ENCODE measurements around the gene CCDC97.

Gene CCDC97

DNA sequence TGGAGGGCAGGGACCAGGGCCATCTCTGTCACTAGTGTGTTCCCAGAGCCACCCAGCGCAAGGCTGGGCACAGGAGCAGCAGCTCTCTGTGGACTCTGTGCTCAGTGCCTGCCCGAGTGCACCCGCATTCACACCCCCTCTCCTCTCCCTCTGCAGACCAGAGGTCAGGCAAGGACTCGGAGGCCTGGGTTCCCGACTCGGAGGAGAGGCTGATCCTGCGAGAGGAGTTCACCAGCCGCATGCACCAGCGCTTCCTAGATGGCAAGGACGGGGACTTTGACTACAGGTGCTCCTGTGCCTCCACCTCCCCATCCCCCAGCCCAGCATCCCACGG, 10.2 kb downstream of the CCDC97 start:
- Mint-ChIP-seq H3K4me1 (peaks cover 33% of the 10 kb centered on the region), H3K9me3 (peaks cover 2% of the 10 kb centered on the region), H3K27me3 (no peaks in the 10 kb centered on the region), H3K36me3 (peaks cover 34% of the 10 kb centered on the region), H3K27ac (no peak overlapping the region), H3K4me3 (no peak overlapping the region)
- no peak for DNase-seq (ENCODE audit: low spot score in 2 of 2)
- ATAC-seq (ENCODE audit: low read depth) = no peak

DNA sequence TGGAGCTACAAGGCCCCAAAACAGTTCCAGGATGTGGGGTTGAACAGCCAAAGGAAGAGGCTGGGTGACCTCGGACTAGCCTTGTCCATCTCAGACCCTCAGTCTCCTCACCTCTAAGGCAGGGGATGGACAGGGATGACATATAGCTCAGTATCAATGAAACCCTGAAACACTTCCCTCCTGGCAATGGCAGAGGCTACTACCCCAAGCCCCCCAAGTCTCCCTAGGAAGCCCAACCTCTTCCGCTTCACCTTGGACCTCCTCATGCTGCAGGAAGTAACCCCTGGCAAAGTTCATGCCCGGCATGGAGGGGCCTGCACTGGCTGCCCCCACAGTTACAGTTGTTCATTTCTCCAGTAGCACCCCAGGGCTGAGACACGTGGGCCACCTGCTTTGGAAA, 10.6 kb downstream of the CCDC97 start:
- no peak for DNase-seq (ENCODE audit: low spot score in 2 of 2)
- H3K36me3 Mint-ChIP-seq = peaks cover 34% of the 10 kb centered on the region

DNA sequence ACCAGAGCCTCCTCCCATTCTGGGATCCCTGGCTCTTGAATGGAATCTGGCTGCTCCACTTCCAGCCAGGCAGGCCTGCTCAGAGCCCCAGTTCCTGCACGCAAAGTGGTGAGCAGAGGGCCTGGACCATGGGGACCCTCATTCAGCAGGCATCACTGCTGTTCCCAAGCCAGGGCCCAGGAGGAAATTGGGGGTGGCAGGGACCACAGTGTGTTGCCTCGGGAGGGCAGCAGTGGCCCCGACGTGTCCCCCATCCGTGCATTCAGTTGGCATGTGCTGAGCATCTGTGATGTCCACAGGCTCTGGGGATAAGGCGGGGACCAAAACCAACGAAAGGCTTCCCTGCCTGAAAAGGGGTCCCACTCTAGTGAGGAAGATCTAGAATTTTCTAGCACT, 11.2 kb downstream of the CCDC97 start:
- Mint-ChIP-seq H3K4me3 (no peak overlapping the region), H3K36me3 (peaks cover 31% of the 10 kb centered on the region), H3K4me1 (peaks cover 40% of the 10 kb centered on the region), H3K27ac (peak overlapping the region; percentile 24), H3K27me3 (no peaks in the 10 kb centered on the region), H3K9me3 (peaks cover 2% of the 10 kb centered on the region)
- DNase-seq (ENCODE audit: low spot score in 2 of 2) (no peak), ATAC-seq (ENCODE audit: low read depth) (no peak)

More for the DNA sequence above, 10.6 kb downstream of the CCDC97 start:
- peak overlapping the region; percentile 24 for H3K27ac Mint-ChIP-seq
- H3K4me1 Mint-ChIP-seq = peaks cover 37% of the 10 kb centered on the region
- no peaks in the 10 kb centered on the region for H3K27me3 Mint-ChIP-seq
- no peak for ATAC-seq (ENCODE audit: low read depth)
- H3K4me3 Mint-ChIP-seq = no peak overlapping the region
- peaks cover 2% of the 10 kb centered on the region for H3K9me3 Mint-ChIP-seq

DNA sequence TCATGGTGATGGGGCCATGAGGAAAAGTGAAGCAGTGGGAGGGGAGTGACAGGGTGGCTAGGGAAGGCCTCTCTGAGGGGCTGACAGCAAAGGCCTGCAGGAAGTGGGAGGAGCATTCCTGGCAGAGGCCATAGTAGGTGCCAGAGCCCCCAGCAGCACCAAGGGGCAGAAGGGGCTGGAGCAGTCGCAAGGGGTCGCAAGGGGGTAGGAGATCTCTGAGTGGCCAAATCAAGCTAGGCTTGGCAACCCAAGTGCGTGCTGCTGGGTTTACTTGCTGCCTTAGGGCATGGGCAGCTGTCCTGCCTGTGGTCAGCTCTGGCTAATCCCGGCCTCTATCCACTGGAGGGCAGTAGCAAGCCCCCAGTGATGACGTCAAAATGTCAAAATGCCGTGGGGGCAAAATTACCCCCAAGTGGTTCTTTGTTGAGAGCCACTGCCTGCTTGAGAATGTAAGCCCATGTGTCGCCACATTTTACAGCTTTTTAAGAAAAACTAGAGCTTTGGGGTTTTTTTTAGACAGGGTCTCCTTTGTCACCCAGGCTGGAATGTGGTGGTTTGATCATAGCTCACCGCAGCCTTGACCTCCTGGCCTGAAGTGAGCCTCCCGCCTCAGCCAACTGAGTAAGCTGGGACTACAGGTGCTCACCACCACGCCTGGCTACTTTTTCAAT, 11.8 kb downstream of the CCDC97 start:
- no peaks in the 10 kb centered on the region for H3K27me3 Mint-ChIP-seq
- H3K36me3 Mint-ChIP-seq = peaks cover 26% of the 10 kb centered on the region
- H3K9me3 Mint-ChIP-seq = peaks cover 1% of the 10 kb centered on the region
- no peak for DNase-seq (ENCODE audit: low spot score in 2 of 2)
- ATAC-seq (ENCODE audit: low read depth) = no peak
- no peak overlapping the region for H3K4me3 Mint-ChIP-seq
- peak overlapping the region; percentile 89 for H3K27ac Mint-ChIP-seq
- H3K4me1 Mint-ChIP-seq = peaks cover 43% of the 10 kb centered on the region

DNA sequence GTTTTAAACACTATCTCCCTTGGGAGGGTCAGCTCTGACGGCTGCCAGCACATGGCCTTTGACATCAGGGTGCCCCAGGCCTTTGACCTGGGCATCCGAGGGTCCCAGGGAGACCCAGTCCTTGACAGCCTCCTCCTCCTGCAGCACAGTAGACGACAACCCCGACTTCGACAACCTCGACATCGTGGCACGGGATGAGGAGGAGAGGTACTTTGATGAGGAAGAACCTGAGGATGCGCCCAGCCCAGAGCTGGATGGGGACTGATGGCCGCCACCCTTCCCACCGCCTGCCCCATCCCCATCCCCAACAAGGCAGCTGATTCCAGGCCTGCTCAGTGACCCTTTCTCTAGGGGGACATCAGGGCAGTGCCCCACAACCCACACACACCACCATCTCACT, 12.5 kb downstream of the CCDC97 start:
- Mint-ChIP-seq H3K4me3 (no peak overlapping the region), H3K27me3 (no peaks in the 10 kb centered on the region), H3K36me3 (peaks cover 18% of the 10 kb centered on the region), H3K4me1 (peaks cover 42% of the 10 kb centered on the region), H3K9me3 (no peaks in the 10 kb centered on the region), H3K27ac (peak overlapping the region; percentile 89)
- DNase-seq (ENCODE audit: low spot score in 2 of 2) (no peak), ATAC-seq (ENCODE audit: low read depth) (no peak)

DNA sequence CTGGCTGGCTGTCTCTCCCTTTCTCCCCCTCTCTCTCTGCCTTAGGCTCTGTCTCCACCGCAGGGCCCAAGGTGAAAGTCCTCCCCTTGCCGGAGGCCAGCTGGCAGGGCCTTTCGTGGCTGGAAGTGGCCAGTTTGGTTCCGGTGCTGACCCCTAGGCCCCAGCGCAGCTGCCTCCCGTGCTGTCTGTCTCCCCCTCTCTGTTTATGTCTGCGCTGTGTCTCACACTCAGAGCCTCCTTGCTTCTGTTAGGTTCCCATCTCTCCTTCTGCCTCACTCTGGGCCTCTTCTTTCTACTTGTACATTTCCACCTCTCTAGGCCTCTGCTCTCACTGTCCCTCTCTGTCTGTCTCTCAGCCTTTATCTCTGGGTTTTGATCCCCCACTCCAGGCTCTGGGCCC, 13.1 kb downstream of the CCDC97 start:
- peaks cover 43% of the 10 kb centered on the region for H3K4me1 Mint-ChIP-seq
- no peak for DNase-seq (ENCODE audit: low spot score in 2 of 2)
- H3K27ac Mint-ChIP-seq = peak overlapping the region; percentile 89
- no peak for ATAC-seq (ENCODE audit: low read depth)
- H3K4me3 Mint-ChIP-seq = no peak overlapping the region
- no peaks in the 10 kb centered on the region for H3K27me3 Mint-ChIP-seq
- no peaks in the 10 kb centered on the region for H3K9me3 Mint-ChIP-seq
- H3K36me3 Mint-ChIP-seq = peaks cover 14% of the 10 kb centered on the region

DNA sequence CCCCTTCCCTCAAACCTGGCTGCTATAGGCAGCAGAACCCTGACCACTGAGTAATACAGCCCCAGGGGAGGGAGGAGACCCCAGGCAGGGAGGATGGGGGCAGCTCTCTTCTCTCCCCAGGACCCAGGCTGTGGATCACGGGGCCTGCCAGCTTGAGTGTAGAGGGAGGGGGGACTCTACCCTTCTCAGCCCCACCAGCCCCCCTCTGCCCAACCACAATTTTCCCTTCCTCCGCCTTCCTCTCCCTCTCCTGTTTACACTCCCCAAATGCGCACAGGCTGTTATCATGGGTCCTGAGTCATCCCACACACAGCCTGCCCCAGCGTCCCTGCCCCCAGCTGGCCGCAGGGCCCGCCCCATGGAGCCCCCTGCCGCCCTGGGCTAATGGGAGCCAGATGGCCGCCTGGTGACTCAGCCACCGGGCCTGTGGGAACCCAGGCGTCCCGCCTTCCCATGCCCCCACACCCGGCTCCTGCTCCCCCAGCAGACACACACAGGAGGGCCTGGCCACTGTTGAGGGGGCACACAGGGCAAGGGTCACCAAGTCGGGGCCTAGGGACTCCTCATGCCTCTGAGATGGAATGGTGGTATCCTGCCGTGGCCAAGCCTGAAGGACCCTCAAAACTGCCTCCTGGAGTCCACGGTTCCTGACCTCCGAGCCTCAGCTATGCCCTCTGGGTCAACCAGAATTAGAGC, 13.6 kb downstream of the CCDC97 start:
- H3K4me1 Mint-ChIP-seq = peaks cover 49% of the 10 kb centered on the region

DNA sequence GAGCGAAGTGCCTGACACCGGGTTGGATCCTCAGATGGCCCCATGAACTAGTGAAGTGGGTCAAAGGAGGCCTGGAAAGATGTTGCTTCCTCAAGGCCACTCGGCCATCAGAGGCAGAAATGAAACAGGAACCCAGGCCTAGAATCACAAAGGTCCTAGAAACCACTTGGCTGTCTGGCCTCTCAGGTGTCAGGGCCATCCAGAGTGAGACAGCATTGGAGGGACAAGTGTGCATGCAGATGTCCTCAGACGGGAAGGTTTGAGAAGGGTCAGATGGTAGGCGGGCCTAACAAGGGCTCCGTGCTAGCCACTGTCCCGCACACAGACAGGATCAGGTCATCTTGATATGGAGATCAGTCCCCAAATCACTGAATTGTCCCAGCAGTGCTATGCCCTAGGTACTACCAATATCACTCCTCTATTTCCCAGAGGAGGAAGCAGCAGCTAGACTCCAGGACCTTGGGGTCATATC, 14.3 kb downstream of the CCDC97 start:
- Mint-ChIP-seq H3K4me3 (no peak overlapping the region), H3K36me3 (peaks cover 13% of the 10 kb centered on the region), H3K27me3 (no peaks in the 10 kb centered on the region), H3K27ac (peak overlapping the region; percentile 89), H3K9me3 (no peaks in the 10 kb centered on the region), H3K4me1 (peaks cover 56% of the 10 kb centered on the region)
- no peak for ATAC-seq (ENCODE audit: low read depth)
- DNase-seq (ENCODE audit: low spot score in 2 of 2) = no peak

More for the DNA sequence above, 13.6 kb downstream of the CCDC97 start:
- Mint-ChIP-seq H3K27me3 (no peaks in the 10 kb centered on the region), H3K36me3 (peaks cover 14% of the 10 kb centered on the region), H3K9me3 (no peaks in the 10 kb centered on the region), H3K27ac (peak overlapping the region; percentile 89), H3K4me3 (no peak overlapping the region)
- ATAC-seq (ENCODE audit: low read depth) (no peak), DNase-seq (ENCODE audit: low spot score in 2 of 2) (no peak)

DNA sequence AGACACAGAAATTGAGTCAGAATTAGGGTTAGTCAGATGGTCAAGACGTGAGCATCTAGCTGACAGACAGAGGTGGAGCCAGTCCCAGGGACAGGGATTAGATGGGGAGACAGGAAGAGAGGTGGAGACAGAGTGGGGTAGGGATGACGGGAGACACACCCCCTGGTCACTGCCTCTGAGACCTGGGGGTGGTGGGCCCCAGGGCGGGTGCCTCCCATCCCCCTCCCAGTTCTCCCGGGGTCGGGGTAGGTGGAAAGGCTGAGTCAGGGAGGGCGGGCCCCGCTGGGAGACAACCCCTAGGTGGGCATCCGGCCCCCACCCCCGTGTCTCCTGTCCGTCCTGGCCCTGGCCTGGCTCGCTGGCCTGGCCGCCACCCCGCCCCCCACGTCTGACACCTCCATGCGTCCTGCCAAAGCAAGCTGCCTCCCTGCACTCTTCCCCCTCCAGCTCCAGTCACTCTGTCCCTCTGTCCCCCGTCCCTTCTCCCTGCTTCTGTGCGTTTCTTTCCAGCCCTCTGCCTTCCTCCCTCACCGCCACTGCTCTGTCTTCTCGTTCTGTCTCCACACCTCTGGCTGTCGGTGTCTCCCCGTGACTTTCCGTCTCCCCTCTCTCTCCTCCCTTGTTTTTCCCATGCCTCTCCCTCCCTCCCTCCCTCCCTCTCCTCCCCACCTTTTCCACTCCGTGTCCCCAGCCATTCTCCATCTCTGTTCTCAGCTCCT, 15.1 kb downstream of the CCDC97 start:
- Mint-ChIP-seq H3K4me1 (peaks cover 56% of the 10 kb centered on the region), H3K27me3 (no peaks in the 10 kb centered on the region)
- no peak for DNase-seq (ENCODE audit: low spot score in 2 of 2)

DNA sequence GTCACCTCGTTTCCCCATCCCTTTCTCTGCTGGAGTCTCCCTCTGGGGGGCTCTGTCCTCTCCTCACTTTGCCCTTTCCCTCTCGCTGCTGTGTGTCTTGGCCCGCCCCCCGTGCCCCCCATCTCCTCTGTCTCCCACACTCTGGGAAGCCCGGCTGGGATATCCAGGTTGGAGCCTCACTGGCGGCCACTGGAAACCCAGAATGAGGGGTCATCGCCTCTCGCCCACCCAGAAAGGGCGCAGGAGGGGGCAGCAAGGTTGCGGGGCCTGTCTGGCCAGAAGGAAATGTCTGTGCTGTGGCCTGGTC, 15.6 kb downstream of the CCDC97 start:
- DNase-seq (ENCODE audit: low spot score in 2 of 2) = no peak
- Mint-ChIP-seq H3K9me3 (no peaks in the 10 kb centered on the region), H3K36me3 (peaks cover 9% of the 10 kb centered on the region), H3K27me3 (no peaks in the 10 kb centered on the region), H3K4me1 (peaks cover 59% of the 10 kb centered on the region), H3K27ac (peak overlapping the region; percentile 89), H3K4me3 (peak overlapping the region; percentile 45)
- ATAC-seq (ENCODE audit: low read depth) = no peak

More for the DNA sequence above, 15.1 kb downstream of the CCDC97 start:
- no peak for ATAC-seq (ENCODE audit: low read depth)
- Mint-ChIP-seq H3K9me3 (no peaks in the 10 kb centered on the region), H3K27ac (peak overlapping the region; percentile 89), H3K4me3 (peak overlapping the region; percentile 45), H3K36me3 (peaks cover 6% of the 10 kb centered on the region)

DNA sequence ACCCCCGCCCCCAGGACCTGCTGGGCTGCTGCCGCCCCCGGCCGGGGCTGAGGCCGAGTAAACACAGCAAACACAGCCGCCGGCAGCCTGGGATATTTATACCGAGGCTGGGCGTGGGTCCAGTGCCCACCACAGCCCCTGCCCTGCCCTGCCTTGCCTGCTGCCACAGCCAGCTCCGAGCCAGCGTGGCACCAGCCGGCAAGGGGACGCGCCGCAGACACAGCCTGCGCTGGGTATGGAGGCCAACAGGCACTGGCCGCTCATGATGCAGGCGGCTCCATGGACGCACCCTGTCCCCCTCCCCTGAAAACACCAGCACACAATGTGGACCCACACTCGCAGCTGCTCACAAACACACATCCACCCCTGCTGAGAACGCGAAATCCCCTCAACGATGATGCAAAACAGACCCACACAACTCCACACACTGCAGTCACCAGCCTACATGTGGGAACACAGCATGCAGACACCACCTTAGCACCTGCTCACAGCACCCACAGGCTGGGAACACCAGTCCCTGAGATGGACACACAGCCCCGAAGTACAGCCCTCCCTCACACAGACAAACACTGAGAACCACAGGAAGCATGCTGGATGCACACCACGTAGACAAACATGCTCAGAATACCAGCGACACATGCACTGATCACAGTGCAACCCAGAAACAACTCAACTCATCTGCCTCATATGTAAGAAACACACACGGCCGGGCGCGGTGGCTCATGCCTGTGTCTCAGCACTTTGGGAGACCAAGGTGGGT, 16.2 kb downstream of the CCDC97 start:
- ATAC-seq (ENCODE audit: low read depth) (peak; percentile 49), DNase-seq (ENCODE audit: low spot score in 2 of 2) (peak; percentile 44 to 55)
- Mint-ChIP-seq H3K4me1 (peaks cover 60% of the 10 kb centered on the region), H3K36me3 (peaks cover 10% of the 10 kb centered on the region), H3K4me3 (peak overlapping the region; percentile 63), H3K9me3 (no peaks in the 10 kb centered on the region), H3K27ac (peak overlapping the region; percentile 89), H3K27me3 (no peaks in the 10 kb centered on the region)

DNA sequence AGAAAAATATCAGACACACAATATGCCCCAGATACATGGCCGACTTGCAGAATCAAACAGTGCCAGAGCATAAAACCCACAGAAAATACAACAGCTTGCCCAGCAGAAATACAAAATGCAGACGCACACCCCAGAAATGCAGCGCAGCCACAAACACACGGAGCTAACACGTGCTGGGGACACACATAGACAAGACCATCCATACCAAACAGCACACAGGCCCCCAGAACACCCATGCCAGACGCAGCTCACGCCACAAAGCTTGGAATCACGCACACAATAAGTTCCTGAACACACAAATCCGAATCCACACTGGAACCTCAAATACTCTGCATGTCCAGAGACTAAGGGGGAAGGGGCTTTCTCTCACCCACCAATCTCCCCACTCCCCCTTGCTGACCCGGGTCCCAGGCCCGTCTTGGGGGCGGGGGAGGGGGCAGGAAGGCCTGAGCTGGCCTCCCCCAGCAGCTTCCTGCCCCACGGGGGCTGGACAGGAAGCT, 17.2 kb downstream of the CCDC97 start:
- ATAC-seq (ENCODE audit: low read depth) (no peak), DNase-seq (ENCODE audit: low spot score in 2 of 2) (no peak)
- Mint-ChIP-seq H3K4me1 (peaks cover 68% of the 10 kb centered on the region), H3K9me3 (no peaks in the 10 kb centered on the region), H3K27me3 (no peaks in the 10 kb centered on the region), H3K36me3 (peaks cover 19% of the 10 kb centered on the region), H3K27ac (peak overlapping the region; percentile 89), H3K4me3 (peak overlapping the region; percentile 63)

DNA sequence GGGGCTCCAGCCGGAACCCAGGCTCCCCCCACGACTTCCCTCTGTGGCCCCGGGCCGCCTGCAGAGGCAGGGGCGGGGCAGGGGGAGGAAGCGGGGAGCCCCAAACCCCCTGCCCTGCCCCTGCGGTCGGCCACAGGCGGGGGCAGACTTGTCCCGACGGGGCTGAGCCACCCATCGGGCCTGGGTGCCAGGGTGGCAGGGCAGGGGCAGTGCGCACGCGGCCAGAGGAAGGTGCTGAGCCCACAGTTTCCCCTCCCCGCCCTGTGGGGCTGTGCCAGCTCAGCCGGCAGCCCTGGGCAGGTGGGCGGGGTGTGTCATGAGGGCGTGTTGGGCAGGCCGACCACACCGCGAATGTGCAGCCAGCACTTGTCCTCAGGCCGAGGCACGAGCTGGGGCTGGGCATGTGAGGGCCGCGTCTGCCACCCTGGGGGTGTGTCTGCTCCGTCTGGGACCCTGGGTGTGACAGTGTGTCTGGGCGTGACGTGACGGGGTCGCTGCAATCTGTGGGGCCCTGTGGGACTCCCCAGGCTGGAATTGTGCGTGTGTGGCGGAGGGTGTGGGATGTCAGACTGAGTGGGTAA, 17.7 kb downstream of the CCDC97 start:
- ATAC-seq (ENCODE audit: low read depth) (peak; percentile 59), DNase-seq (ENCODE audit: low spot score in 2 of 2) (peak; percentile 73 to 76)
- Mint-ChIP-seq H3K27me3 (no peaks in the 10 kb centered on the region), H3K36me3 (peaks cover 21% of the 10 kb centered on the region), H3K27ac (peak overlapping the region; percentile 89), H3K4me1 (peaks cover 64% of the 10 kb centered on the region), H3K9me3 (no peaks in the 10 kb centered on the region), H3K4me3 (peak overlapping the region; percentile 63)
